Prostate gland (tissue), 2 donors: ENCODE results near the gene UST. TPM values are rescaled to one million over a fixed set of nuclear protein-coding genes. Genes with fewer than 3 reads are reported as not detected.
A peak's percentile ranks its signal among the peaks of the same experiment; 100 is the strongest.
"Not testable (repeated sequence)": the region's sequence is repeated elsewhere in the genome, so short reads cannot be mapped to it uniquely, and the experiment has no call there.

Experiments
- DNase-seq: peaks from one replicate; pipeline ENCODE4 v3.0.0-alpha.2; 2019; ENCODE audit warnings: low spot score
- H3K27ac ChIP-seq, 2 donors: fragments of 200-600 bp; sonication (generic); 2 replicates each; pipeline ENCODE4 v1.5.1; 2017 to 2019
- H3K27me3 ChIP-seq: fragments of 200-600 bp; sonication (generic); replicated peaks from 2 replicates; pipeline ENCODE4 v1.5.1; 2019; ENCODE audit not compliant: insufficient read depth
- H3K36me3 ChIP-seq, 2 donors: fragments of 200-600 bp; sonication (generic); 1 replicate in 1 of 2; 2 replicates in 1 of 2; pipeline versions ENCODE4 v1.5.1 to v1.8.1; 2017 to 2019
- H3K4me1 ChIP-seq: fragments of 200-600 bp; sonication (generic); replicated peaks from 2 replicates; pipeline ENCODE4 v1.5.1; 2019
- H3K4me3 ChIP-seq, 2 donors: fragments of 200-600 bp; sonication (generic); 2 replicates each; pipeline ENCODE4 v1.5.1; 2017 to 2019
- H3K9me3 ChIP-seq: fragments of 200-600 bp; sonication (generic); 2 replicates; pipeline ENCODE4 v1.5.1; 2017
- CTCF ChIP-seq, 4 experiments: fragments of 200-600 bp in 2 of 4; fragments of 450-650 bp in 2 of 4; sonication (generic) in 2 of 4; IDR thresholded peaks; 1 replicate in 3 of 4; 2 replicates in 1 of 4; pipeline ENCODE4 v1.5.1; 2016 to 2019; ENCODE audit warnings: antibody characterized with exemption in 4 of 4, mild to moderate bottlenecking in 2 of 4, moderate library complexity in 2 of 4
- POLR2A ChIP-seq: fragments of 450-650 bp; IDR thresholded peaks from one replicate; pipeline ENCODE4 v1.6.1; 2016; ENCODE audit warnings: antibody characterized with exemption, mild to moderate bottlenecking
- POLR2AphosphoS5 ChIP-seq: sonication (generic); formaldehyde crosslinking; IDR thresholded peaks from one replicate; pipeline ENCODE4 v1.6.1; 2017; ENCODE audit warnings: antibody characterized with exemption
- WGBS: methylation state at CpG from one replicate; pipeline ENCODE4 v1.1.5; 2018; 5-methylcytosine and 5-hydroxymethylcytosine counted together
- intact Hi-C: fragments of 100-400 bp; cut with DNase I; formaldehyde crosslinking; loops from one replicate; pipeline ENCODE4 v1.14.2; 2022
- total RNA-seq, 2 donors: library from RNA; depleted of rRNA; stranded (reverse); fragments of >200 nt; gene quantifications; one replicate each; pipeline ENCODE4 v1.1.0, GENCODE V29; 2016

The UST gene
- total RNA-seq, 2 donors from 2014 or later, result 6.6 to 12.9 TPM

GRCh38 chr6:149097794-149098193, 351.0 kb downstream of the UST start:
- Histone ChIP-seq H3K36me3 (no peaks in the 10 kb centered on the region), H3K27ac (no peak overlapping the region), H3K9me3 (no peaks in the 10 kb centered on the region), H3K27me3 (no peaks in the 10 kb centered on the region), H3K4me3 (no peak overlapping the region), H3K4me1 (peaks cover 16% of the 10 kb centered on the region)
- TF ChIP-seq CTCF (IDR thresholded peaks at IDR 0.05) (no peak), POLR2AphosphoS5 (no peak), POLR2A (no peak)
- no peak for DNase-seq
- WGBS, result 90% methylated on average over 2 of the region's 2 CpGs
- intact Hi-C loops, result loop anchor here (5.0 kb wide), 1 partner anchor 70 kb away; no protein-coding TSS in a partner anchor

GRCh38 chr6:149098700-149099276, 352.0 kb downstream of the UST start:
- no peak overlapping the region for H3K27ac ChIP-seq
- no peak overlapping the region for H3K4me3 ChIP-seq
- TF ChIP-seq POLR2AphosphoS5, result no peak
- TF ChIP-seq CTCF (IDR thresholded peaks at IDR 0.05), result no peak
- no peak for TF ChIP-seq POLR2A
- H3K9me3 ChIP-seq, result no peaks in the 10 kb centered on the region
- no peaks in the 10 kb centered on the region for H3K27me3 ChIP-seq
- DNase-seq, result no peak
- H3K4me1 ChIP-seq, result peaks cover 10% of the 10 kb centered on the region
- H3K36me3 ChIP-seq, result no peaks in the 10 kb centered on the region
- intact Hi-C loops, result loop anchor here (5.0 kb wide), 1 partner anchor 69 kb away; no protein-coding TSS in a partner anchor
- WGBS, result 88% methylated on average over 4 of the region's 4 CpGs

GRCh38 chr6:149102324-149102723, 355.5 kb downstream of the UST start:
- no peaks in the 10 kb centered on the region for H3K36me3 ChIP-seq
- TF ChIP-seq CTCF (IDR thresholded peaks at IDR 0.05), result no peak
- no peak for TF ChIP-seq POLR2A
- TF ChIP-seq POLR2AphosphoS5, result no peak
- H3K27ac ChIP-seq, result peak overlapping the region in 1 of 2 donors; percentile 32
- H3K27me3 ChIP-seq, result no peaks in the 10 kb centered on the region
- no peaks in the 10 kb centered on the region for H3K9me3 ChIP-seq
- intact Hi-C loops, result no loop called here
- no peaks in the 10 kb centered on the region for H3K4me1 ChIP-seq
- no peak for DNase-seq
- H3K4me3 ChIP-seq, result no peak overlapping the region

- DNase-seq, H3K4me3 ChIP-seq, H3K4me1 ChIP-seq, H3K27me3 ChIP-seq, H3K36me3 ChIP-seq, intact Hi-C loops, H3K9me3 ChIP-seq, H3K27ac ChIP-seq: not testable (repeated sequence)
- WGBS, result over 99% methylated on average over 3 of the region's 3 CpGs
Observed at GRCh38 chr6:149103950-149104349, 357.1 kb downstream of the UST start.

GRCh38 chr6:149107520-149107919, 360.7 kb downstream of the UST start:
- no peaks in the 10 kb centered on the region for H3K36me3 ChIP-seq
- 47% methylated on average over 5 of the region's 5 CpGs for WGBS
- H3K4me1 ChIP-seq, result no peaks in the 10 kb centered on the region
- no peaks in the 10 kb centered on the region for H3K9me3 ChIP-seq
- H3K4me3 ChIP-seq, result no peak overlapping the region
- DNase-seq, result no peak
- TF ChIP-seq CTCF (IDR thresholded peaks at IDR 0.05) (no peak), POLR2A (no peak), POLR2AphosphoS5 (no peak)
- intact Hi-C loops, result no loop called here
- no peaks in the 10 kb centered on the region for H3K27me3 ChIP-seq
- no peak overlapping the region for H3K27ac ChIP-seq
